GM12878 (cell line): Measurements from ENCODE around the gene ATL2. TPM values are rescaled to one million over a fixed set of nuclear protein-coding genes. Genes with fewer than 3 reads are reported as not detected.
"Not testable (repeated sequence)": the region's sequence is repeated elsewhere in the genome, so short reads cannot be mapped to it uniquely, and the experiment has no call there.

Experiments used
- ATAC-seq: fragments of 200-7000 bp; cut with Tn5 transposase; 3 replicates; pipeline ENCODE4 v1.9.1; 2020; ENCODE audit warnings: mild to moderate bottlenecking, moderate library complexity
- BruUV-seq: library from RNA; stranded (reverse); fragments of 400-500 nt; replicated peaks from 2 replicates; lab custom pipeline; 2021; lab: Mats Ljungman, UMichigan
- CTCF ChIA-PET: fragments of 300-600 bp; sonication (Branson Sonifier 250); formaldehyde crosslinking; extraction: SDS; loops from one replicate; lab custom pipeline; 2021; ENCODE audit warnings: inconsistent platforms; lab: Yijun Ruan, JAX
- POLR2A ChIA-PET: fragments of 350-600 bp; formaldehyde crosslinking; extraction: SDS; loops from one replicate; lab custom pipeline; 2021; ENCODE audit warnings: inconsistent platforms; lab: Charles Lee
- RAD21 ChIA-PET: fragments of 300-600 bp; sonication (Branson Sonifier 250); formaldehyde crosslinking; loops from one replicate; lab custom pipeline; 2023; ENCODE audit warnings: antibody characterized with exemption; ENCODE audit not compliant: unreplicated experiment; lab: Charles Lee
- SMC1A ChIA-PET: fragments of 300-600 bp; sonication (Branson Sonifier 250); formaldehyde crosslinking; loops from one replicate; lab custom pipeline; 2023; ENCODE audit not compliant: unreplicated experiment, uncharacterized antibody; lab: Charles Lee
- DNase-seq: peaks from one replicate; pipeline ENCODE4 v3.0.0-alpha.2; 2011; ENCODE audit warnings: low read depth, low spot score
- FAIRE-seq: peaks from 3 replicates; lab custom pipeline; 2011; peaks lifted over from hg19 to GRCh38; lab: Jason Lieb, UNC
- H2AFZ ChIP-seq: 2 replicates; pipeline ENCODE4 v1.6.0; 2011; ENCODE audit warnings: low read depth, low read length, control low read depth; ENCODE audit not compliant: control insufficient read depth
- H3K27ac ChIP-seq: 2 replicates; pipeline ENCODE4 v1.5.1; 2011; ENCODE audit warnings: control low read depth; ENCODE audit not compliant: control insufficient read depth, insufficient read depth
- H3K27me3 ChIP-seq, 2 experiments: replicated peaks in 1 of 2; 2 replicates each; pipeline versions ENCODE4 v1.6.0 to v1.6.1; 2011; ENCODE audit warnings: low read length in 1 of 2; ENCODE audit not compliant: control insufficient read depth in 2 of 2, insufficient read depth in 2 of 2
- H3K36me3 ChIP-seq, 2 experiments: 2 replicates each; pipeline ENCODE4 v1.5.1; 2011; ENCODE audit warnings: low read length in 1 of 2; ENCODE audit not compliant: control insufficient read depth in 2 of 2, insufficient read depth in 2 of 2
- H3K4me1 ChIP-seq: 2 replicates; pipeline ENCODE4 v1.6.1; 2011; ENCODE audit warnings: mild to moderate bottlenecking, low read length, moderate library complexity, mixed read lengths; ENCODE audit not compliant: control insufficient read depth, insufficient read depth
- H3K4me2 ChIP-seq: 2 replicates; pipeline ENCODE4 v1.6.0; 2011; ENCODE audit warnings: control low read depth; ENCODE audit not compliant: control insufficient read depth, insufficient read depth
- H3K4me3 ChIP-seq: fragments of 200-600 bp; sonication (generic); 2 replicates; pipeline ENCODE4 v1.5.1; 2016
- H3K79me2 ChIP-seq: 2 replicates; pipeline ENCODE4 v1.6.0; 2011; ENCODE audit warnings: low read length; ENCODE audit not compliant: control insufficient read depth, insufficient read depth
- H3K9ac ChIP-seq: 2 replicates; pipeline ENCODE4 v1.8.0; 2011; ENCODE audit warnings: low read length, control low read depth, mixed read lengths; ENCODE audit not compliant: control insufficient read depth, insufficient read depth
- H3K9me3 ChIP-seq: replicated peaks from 3 replicates; pipeline ENCODE4 v1.5.1; 2011; ENCODE audit warnings: mild to moderate bottlenecking, low read length; ENCODE audit not compliant: control insufficient read depth, insufficient read depth
- H4K20me1 ChIP-seq: 2 replicates; pipeline ENCODE4 v1.6.0; 2011; ENCODE audit not compliant: control insufficient read depth, insufficient read depth
- CREM ChIP-seq: IDR thresholded peaks from 2 replicates; pipeline ENCODE4 v1.6.1; 2014; ENCODE audit warnings: antibody characterized with exemption, low read depth
- ELK1 ChIP-seq: IDR thresholded peaks from 2 replicates; pipeline ENCODE4 v1.6.1; 2012; ENCODE audit warnings: low read depth, low read length, improper control_type of control experiment
- MYB ChIP-seq: fragments of 150-350 bp; IDR thresholded peaks from 2 replicates; pipeline ENCODE4 v1.6.1; 2014; ENCODE audit warnings: mild to moderate bottlenecking, low read depth, low read length, borderline replicate concordance
- PML ChIP-seq: IDR thresholded peaks from 2 replicates; pipeline ENCODE4 v1.6.1; 2012; ENCODE audit warnings: low read length, inconsistent platforms
- STAT3 ChIP-seq: IDR thresholded peaks from 2 replicates; pipeline ENCODE4 v1.6.1; 2011; ENCODE audit warnings: low read depth, low read length, improper control_type of control experiment
- USF2 ChIP-seq: IDR thresholded peaks from 2 replicates; pipeline ENCODE4 v1.6.1; 2011; ENCODE audit warnings: low read depth, low read length, improper control_type of control experiment, borderline replicate concordance
- WGBS: methylation state at CpG from one replicate; pipeline ENCODE4 v1.1.6; 2016; ENCODE audit warnings: low lambda C conversion rate; ENCODE audit not compliant: insufficient replicate concordance, insufficient coverage; ENCODE audit errors: missing lambda C conversion rate; 5-methylcytosine and 5-hydroxymethylcytosine counted together
- in situ Hi-C: fragments of 300-500 bp; cut with MboI; formaldehyde crosslinking; loops from 9 replicates; pipeline ENCODE4 v1.14.3; 2018; ENCODE audit warnings: mixed read lengths
- intact Hi-C: fragments of 100-400 bp; cut with micrococcal nuclease; formaldehyde crosslinking; loops from one replicate; pipeline ENCODE4 v1.14.2; 2022; ENCODE audit not compliant: unreplicated experiment
- polyA plus RNA-seq, 11 experiments: library from polyadenylated mRNA; depleted of rRNA in 4 of 11; unstranded in 6 of 11; stranded (reverse) in 5 of 11; fragments of >200 nt; fragmentation: Nextera tagmentation in 4 of 11; fragmentation: Illumina TruSeq in 1 of 11; extraction: Ambion mirVana in 4 of 11; extraction: Trizol in 1 of 11; gene quantifications; 1 replicate in 1 of 11; 2 replicates in 10 of 11; pipeline versions ENCODE4 v1.2.1 to v1.2.3, GENCODE V29; 2011 to 2016; ENCODE audit warnings: inconsistent platforms in 2 of 11, missing spikeins in 2 of 11, low read depth in 1 of 11
- total RNA-seq, 4 experiments: library from RNA; depleted of rRNA in 3 of 4; stranded (reverse); fragments of >200 nt in 3 of 4; fragmentation: Illumina TruSeq in 1 of 4; extraction: Trizol in 1 of 4; gene quantifications; 2 replicates each; pipeline versions ENCODE4 v1.2.1 to v1.2.3, GENCODE V29; 2013 to 2021

The ATL2 gene
- total and polyA plus RNA-seq, 10 of the 15 experiments (the other 5 are each of a cell fraction or from before 2014, with no cell fraction given): 8.6 to 51.5 (median 41.8) TPM

GRCh38 chr2:38415023-38415422, 38.0 kb upstream of the ATL2 start:
- Histone ChIP-seq H3K4me1 (peaks cover 20% of the 10 kb centered on the region), H3K9me3 (peaks cover 5% of the 10 kb centered on the region; the same call in 2 of the 3 replicates), H3K4me2 (no peak overlapping the region), H4K20me1 (no peaks in the 10 kb centered on the region), H3K27ac (no peak overlapping the region), H3K27me3 (no peaks in the 10 kb centered on the region), H2AFZ (no peak overlapping the region), H3K4me3 (no peak overlapping the region), H3K9ac (no peak overlapping the region), H3K79me2 (no peaks in the 10 kb centered on the region), H3K36me3 (no peaks in the 10 kb centered on the region)
- no TSS peak for BruUV-seq
- ATAC-seq: no peak
- TF ChIP-seq PML (no peak), ELK1 (no peak), MYB (no peak), USF2 (no peak), STAT3 (no peak), CREM (no peak)
- 63% methylated on average over 3 of the region's 3 CpGs for WGBS
- CTCF ChIA-PET: interaction anchor here (1.4 kb wide), 1 partner anchor 100 kb away, joined by 3 read pairs; no protein-coding TSS in a partner anchor
- RAD21 ChIA-PET: interaction anchor here (0.5 kb wide), 1 partner anchor 90 kb away, joined by 3 read pairs; no protein-coding TSS in a partner anchor
- POLR2A ChIA-PET: no interaction called here
- SMC1A ChIA-PET: interaction anchor here (1.1 to 1.5 kb wide), 2 partner anchors 9 to 15 kb away, joined by 3 to 5 read pairs; no protein-coding TSS in a partner anchor
- no peak for DNase-seq
- intact Hi-C loops (no loop called here), in situ Hi-C loops (no loop called here)
- FAIRE-seq: no peak

DNA sequence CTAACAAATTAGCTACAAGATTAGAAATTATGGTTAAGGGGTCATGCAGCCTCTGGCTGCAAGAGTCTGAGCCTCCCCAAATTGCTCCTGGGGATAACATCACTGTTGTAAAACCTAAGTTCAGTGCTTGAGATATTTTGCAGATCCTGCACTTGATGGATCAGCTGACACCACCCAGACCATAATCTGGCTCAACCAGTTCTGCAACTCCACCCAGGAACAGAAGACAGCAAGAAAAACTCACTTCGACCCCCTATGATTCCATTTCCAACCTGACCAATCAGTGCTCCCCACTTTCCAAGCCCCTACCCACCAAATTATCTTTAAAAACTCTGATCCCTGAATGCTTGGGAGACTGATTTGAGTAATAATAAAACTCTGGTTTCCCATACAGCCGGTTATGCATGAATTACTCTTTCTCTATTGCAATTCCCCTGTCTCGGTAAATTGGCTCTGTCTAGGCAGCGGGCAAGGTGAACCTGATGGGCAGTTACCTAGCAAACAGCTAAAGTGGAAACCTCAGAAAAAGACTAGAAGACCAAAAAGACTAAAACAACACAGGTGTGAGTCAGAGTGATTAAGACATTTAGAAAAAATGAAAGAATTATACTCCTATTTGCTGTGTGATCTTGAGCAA, 35.3 kb upstream of the ATL2 start:
- intact Hi-C loops, H3K79me2 ChIP-seq, H4K20me1 ChIP-seq, ATAC-seq, H3K9me3 ChIP-seq, FAIRE-seq, H3K9ac ChIP-seq, SMC1A ChIA-PET, DNase-seq, POLR2A ChIA-PET, H3K27ac ChIP-seq, H3K4me2 ChIP-seq, H3K36me3 ChIP-seq, RAD21 ChIA-PET, H3K27me3 ChIP-seq, BruUV-seq, in situ Hi-C loops, H3K4me3 ChIP-seq, H2AFZ ChIP-seq: not testable (repeated sequence)
- WGBS: 98% methylated on average over 4 of the region's 4 CpGs
- CTCF ChIA-PET: interaction anchor here (0.9 kb wide), 1 partner anchor 26 kb away, joined by 4 read pairs; no protein-coding TSS in a partner anchor
- H3K4me1 ChIP-seq: peaks cover 32% of the 10 kb centered on the region
